A549 (cell line): ENCODE data around the gene FGD5. TPM values are rescaled to one million over a fixed set of nuclear protein-coding genes. Genes with fewer than 3 reads are reported as not detected.

ENCODE experiments used
- ATAC-seq, 2 experiments: fragments of 200-7000 bp in 1 of 2; fragments of >200 bp in 1 of 2; cut with Nextera tagmentation in 1 of 2; cut with Tn5 transposase in 1 of 2; 3 replicates each; pipeline versions ENCODE4 v1.8.0 to v1.9.1; 2018 to 2020; ENCODE audit warnings: mild to moderate bottlenecking in 1 of 2, moderate library complexity in 1 of 2
- CTCF ChIA-PET: fragments of 300-600 bp; sonication (Branson Sonifier 250); formaldehyde crosslinking; extraction: SDS; loops from one replicate; lab custom pipeline; 2021; ENCODE audit warnings: antibody characterized with exemption, inconsistent platforms; lab: Yijun Ruan, JAX
- POLR2A ChIA-PET: fragments of 350-600 bp; formaldehyde crosslinking; extraction: SDS; loops from one replicate; lab custom pipeline; 2021; ENCODE audit warnings: antibody characterized with exemption, inconsistent platforms; lab: Yijun Ruan, JAX
- DNase-seq, 2 experiments: peaks; one replicate each; pipeline versions ENCODE4 v3.0.0 to v3.0.0-alpha.2; 2011 to 2016; ENCODE audit warnings: low read depth in 1 of 2, low spot score in 1 of 2
- FAIRE-seq: peaks from 2 replicates; lab custom pipeline; 2011; peaks lifted over from hg19 to GRCh38; lab: Jason Lieb, UNC
- H3K27ac ChIP-seq, 2 experiments: fragments of >200 bp; sonication (Bioruptor Twin); formaldehyde crosslinking; 3 replicates each; pipeline ENCODE4 v1.5.1; 2016 to 2017
- H3K4me1 ChIP-seq: fragments of >200 bp; sonication (Bioruptor Twin); formaldehyde crosslinking; 3 replicates; pipeline ENCODE4 v1.6.1; 2016
- H3K4me2 ChIP-seq: fragments of >200 bp; sonication (Bioruptor Twin); formaldehyde crosslinking; 3 replicates; pipeline ENCODE4 v1.6.1; 2016
- H3K4me3 ChIP-seq: fragments of >200 bp; sonication (Bioruptor Twin); formaldehyde crosslinking; 3 replicates; pipeline ENCODE4 v1.5.1; 2016
- H3K9me3 ChIP-seq: fragments of >200 bp; sonication (Bioruptor Twin); formaldehyde crosslinking; 3 replicates; pipeline ENCODE4 v1.6.1; 2016
- BHLHE40 ChIP-seq: IDR thresholded peaks from 2 replicates; pipeline ENCODE4 v1.6.1; 2012; ENCODE audit warnings: low read depth, low read length, inconsistent platforms
- CBX2 ChIP-seq: fragments of 200-600 bp; sonication (generic); IDR thresholded peaks from 2 replicates; pipeline ENCODE4 v1.6.1; 2016; ENCODE audit warnings: low read depth, mild to moderate bottlenecking, borderline replicate concordance
- CEBPB ChIP-seq, 2 experiments: fragments of >200 bp in 1 of 2; sonication (Bioruptor Twin) in 1 of 2; formaldehyde crosslinking in 1 of 2; IDR thresholded peaks; 2 replicates each; pipeline ENCODE4 v1.6.1; 2012 to 2016
- CHD4 ChIP-seq: fragments of 200-600 bp; sonication (generic); IDR thresholded peaks from 2 replicates; pipeline ENCODE4 v1.6.1; 2016; ENCODE audit warnings: antibody characterized with exemption, mild to moderate bottlenecking, borderline replicate concordance
- EHF ChIP-seq: fragments of 250-450 bp; sonication (Bioruptor Pico); IDR thresholded peaks from 2 replicates; pipeline ENCODE4 v1.5.0; 2020; ENCODE audit warnings: mild to moderate bottlenecking
- EHMT2 ChIP-seq: fragments of 200-600 bp; sonication (generic); IDR thresholded peaks from 2 replicates; pipeline ENCODE4 v1.6.1; 2016; ENCODE audit warnings: antibody characterized with exemption, low read depth, mild to moderate bottlenecking, moderate library complexity
- EP300 ChIP-seq, 2 experiments: fragments of >200 bp; sonication (Bioruptor Twin); formaldehyde crosslinking; IDR thresholded peaks; 2 replicates in 1 of 2; 3 replicates in 1 of 2; pipeline ENCODE4 v1.6.1; 2016 to 2017
- ESRRA ChIP-seq: fragments of 150-350 bp; IDR thresholded peaks from 2 replicates; pipeline ENCODE4 v1.6.1; 2014; ENCODE audit warnings: mild to moderate bottlenecking, low read length, borderline replicate concordance
- JUNB ChIP-seq: fragments of >200 bp; sonication (Bioruptor Twin); formaldehyde crosslinking; IDR thresholded peaks from 2 replicates; pipeline ENCODE4 v1.6.1; 2016
- KDM5A ChIP-seq: fragments of 200-600 bp; sonication (generic); IDR thresholded peaks from 2 replicates; pipeline ENCODE4 v1.6.1; 2016; ENCODE audit warnings: antibody characterized with exemption, mild to moderate bottlenecking
- MAZ ChIP-seq: fragments of 150-350 bp; IDR thresholded peaks from 2 replicates; pipeline ENCODE4 v1.6.1; 2014; ENCODE audit warnings: antibody characterized with exemption, low read depth, low read length, borderline replicate concordance
- NPAS2 ChIP-seq: fragments of 250-450 bp; sonication (Bioruptor Pico); IDR thresholded peaks from 2 replicates; pipeline ENCODE4 v1.8.0; 2022; ENCODE audit warnings: mild to moderate bottlenecking, moderate library complexity, borderline replicate concordance
- POLR2AphosphoS2 ChIP-seq: conservative IDR thresholded peaks from 2 replicates; pipeline ENCODE4 v1.6.1; 2012; ENCODE audit warnings: low read length, improper control_type of control experiment, inconsistent platforms
- RAD21 ChIP-seq, 2 experiments: fragments of >200 bp in 1 of 2; sonication (Bioruptor Twin) in 1 of 2; formaldehyde crosslinking in 1 of 2; IDR thresholded peaks in 1 of 2; conservative IDR thresholded peaks in 1 of 2; 2 replicates in 1 of 2; 3 replicates in 1 of 2; pipeline ENCODE4 v1.6.1; 2012 to 2018; ENCODE audit warnings: inconsistent platforms in 1 of 2
- RARB ChIP-seq: fragments of 250-450 bp; sonication (Bioruptor Pico); IDR thresholded peaks from 2 replicates; pipeline ENCODE4 v1.8.0; 2021; ENCODE audit warnings: mild to moderate bottlenecking, moderate library complexity
- ZC3H11A ChIP-seq: fragments of 450-650 bp; IDR thresholded peaks from 2 replicates; pipeline ENCODE4 v1.6.1; 2014; ENCODE audit warnings: antibody characterized with exemption, mild to moderate bottlenecking
- ZFP36 ChIP-seq: fragments of 450-650 bp; IDR thresholded peaks from 2 replicates; pipeline ENCODE4 v1.6.1; 2014; ENCODE audit warnings: borderline replicate concordance; ENCODE audit not compliant: partially characterized antibody
- ZNF302 ChIP-seq: fragments of 250-450 bp; sonication (Bioruptor Pico); IDR thresholded peaks from 2 replicates; pipeline ENCODE4 v1.9.0; 2021; ENCODE audit warnings: inconsistent platforms, mild to moderate bottlenecking, moderate library complexity
- WGBS: methylation state at CpG from one replicate; pipeline ENCODE4 v1.1.6; 2017; ENCODE audit errors: missing lambda C conversion rate; 5-methylcytosine and 5-hydroxymethylcytosine counted together
- polyA plus RNA-seq, 4 experiments: library from polyadenylated mRNA; depleted of rRNA in 3 of 4; stranded (reverse); fragments of >200 nt; fragmentation: RNase III in 1 of 4; extraction: RNeasy Plus Mini Kit Qiagen cat#74134 plus additional on column Dnase treatment in 1 of 4; gene quantifications; 2 replicates in 3 of 4; 3 replicates in 1 of 4; pipeline ENCODE4 v1.2.3, GENCODE V29; 2011 to 2017
- TF ChIP-seq, protein P1 (sequence below): IDR thresholded peaks from 2 replicates; pipeline ENCODE4 v1.6.1; 2012; ENCODE audit warnings: low read depth, borderline replicate concordance
- TF ChIP-seq, protein P2 (sequence below): fragments of 250-450 bp; sonication (Bioruptor Pico); IDR thresholded peaks from 2 replicates; pipeline ENCODE4 v1.5.0; 2020; ENCODE audit warnings: low read depth, mild to moderate bottlenecking, moderate library complexity
- TF ChIP-seq, protein P3 (sequence below): IDR thresholded peaks from 2 replicates; pipeline ENCODE4 v1.6.1; 2012
- TF ChIP-seq, protein P4 (sequence below): fragments of 450-650 bp; IDR thresholded peaks from 2 replicates; pipeline ENCODE4 v1.6.1; 2014; ENCODE audit warnings: antibody characterized with exemption

FGD5 gene
- polyA plus RNA-seq, 2 of the 4 experiments (the other 2 are of a cell fraction): 0.16 TPM; not detected in 1

- ChIA-PET POLR2A (no interaction called here), CTCF (interaction anchor here (0.7 to 12.3 kb wide), 2 partner anchors 24 to 135 kb away, joined by 3 to 160 read pairs; no protein-coding TSS in a partner anchor)
- Histone ChIP-seq H3K4me2 (no peak overlapping the region), H3K9me3 (no peaks in the 10 kb centered on the region), H3K27ac (no peak overlapping the region), H3K4me3 (no peak overlapping the region), H3K4me1 (no peaks in the 10 kb centered on the region)
- FAIRE-seq: no peak
- no peak for DNase-seq
- 28% methylated on average over 6 of the region's 7 CpGs for WGBS
- ATAC-seq: no peak
- TF ChIP-seq EP300 (IDR thresholded peaks at IDR 0.05) (no peak), RARB (CRISPR knock-in tag) (no peak), ESRRA (no peak), ZNF302 (CRISPR knock-in tag) (no peak), EHMT2 (no peak), CBX2 (no peak), ZFP36 (no peak), POLR2AphosphoS2 (no peak), NPAS2 (no peak), RAD21 (conservative IDR thresholded peaks at IDR 0.05 in 1 of 2, IDR thresholded peaks at IDR 0.05 in 1 of 2) (no peak), KDM5A (no peak), CHD4 (no peak), JUNB (no peak), ZC3H11A (no peak), BHLHE40 (no peak), MAZ (no peak)
- TF ChIP-seq, protein P1, sequence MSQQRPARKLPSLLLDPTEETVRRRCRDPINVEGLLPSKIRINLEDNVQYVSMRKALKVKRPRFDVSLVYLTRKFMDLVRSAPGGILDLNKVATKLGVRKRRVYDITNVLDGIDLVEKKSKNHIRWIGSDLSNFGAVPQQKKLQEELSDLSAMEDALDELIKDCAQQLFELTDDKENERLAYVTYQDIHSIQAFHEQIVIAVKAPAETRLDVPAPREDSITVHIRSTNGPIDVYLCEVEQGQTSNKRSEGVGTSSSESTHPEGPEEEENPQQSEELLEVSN: no peak
- TF ChIP-seq, protein P2, sequence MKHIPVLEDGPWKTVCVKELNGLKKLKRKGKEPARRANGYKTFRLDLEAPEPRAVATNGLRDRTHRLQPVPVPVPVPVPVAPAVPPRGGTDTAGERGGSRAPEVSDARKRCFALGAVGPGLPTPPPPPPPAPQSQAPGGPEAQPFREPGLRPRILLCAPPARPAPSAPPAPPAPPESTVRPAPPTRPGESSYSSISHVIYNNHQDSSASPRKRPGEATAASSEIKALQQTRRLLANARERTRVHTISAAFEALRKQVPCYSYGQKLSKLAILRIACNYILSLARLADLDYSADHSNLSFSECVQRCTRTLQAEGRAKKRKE (CRISPR knock-in tag): no peak
- TF ChIP-seq, protein P3, sequence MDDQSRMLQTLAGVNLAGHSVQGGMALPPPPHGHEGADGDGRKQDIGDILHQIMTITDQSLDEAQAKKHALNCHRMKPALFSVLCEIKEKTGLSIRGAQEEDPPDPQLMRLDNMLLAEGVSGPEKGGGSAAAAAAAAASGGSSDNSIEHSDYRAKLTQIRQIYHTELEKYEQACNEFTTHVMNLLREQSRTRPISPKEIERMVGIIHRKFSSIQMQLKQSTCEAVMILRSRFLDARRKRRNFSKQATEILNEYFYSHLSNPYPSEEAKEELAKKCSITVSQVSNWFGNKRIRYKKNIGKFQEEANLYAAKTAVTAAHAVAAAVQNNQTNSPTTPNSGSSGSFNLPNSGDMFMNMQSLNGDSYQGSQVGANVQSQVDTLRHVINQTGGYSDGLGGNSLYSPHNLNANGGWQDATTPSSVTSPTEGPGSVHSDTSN: no peak
Observed at GRCh38 chr3:14787630-14788029, 31.1 kb upstream of the FGD5 start.

DNA sequence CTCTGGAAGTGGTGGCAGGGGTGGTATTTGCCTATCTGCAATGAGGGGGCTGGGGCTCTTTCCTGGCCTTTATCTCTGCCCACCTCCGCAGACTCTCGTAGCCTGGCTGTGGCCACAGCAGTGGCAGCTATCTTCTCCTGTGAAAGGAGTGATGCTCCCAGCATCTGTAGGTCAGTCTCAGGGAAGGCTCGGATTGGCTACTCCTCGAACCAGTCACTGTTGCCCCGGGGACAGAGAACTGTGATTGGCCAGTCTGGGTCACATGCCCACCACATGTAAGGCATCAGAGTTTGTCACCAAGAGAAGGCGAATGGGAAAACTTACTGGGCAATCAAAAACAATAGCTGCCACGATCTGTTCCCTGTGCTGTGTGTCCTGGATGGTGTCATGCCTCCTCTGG, 30.1 kb upstream of the FGD5 start:
- no peak; a peak in 1 of 6 replicates for ATAC-seq
- Histone ChIP-seq H3K4me2 (0 out of 3 replicates have a peak overlapping the region, but pooled peaks have one; percentile 27), H3K4me3 (no peak overlapping the region), H3K27ac (no peak overlapping the region), H3K9me3 (no peaks in the 10 kb centered on the region), H3K4me1 (no peaks in the 10 kb centered on the region)
- ChIA-PET CTCF (interaction anchor here (0.5 to 12.3 kb wide), 8 partner anchors 8 to 584 kb away, joined by 3 to 160 read pairs (median 3); no protein-coding TSS in a partner anchor), POLR2A (no interaction called here)
- TF ChIP-seq CEBPB (IDR thresholded peaks at IDR 0.05): no peak
- no peak for TF ChIP-seq EHF (CRISPR knock-in tag)
- TF ChIP-seq, protein P4, sequence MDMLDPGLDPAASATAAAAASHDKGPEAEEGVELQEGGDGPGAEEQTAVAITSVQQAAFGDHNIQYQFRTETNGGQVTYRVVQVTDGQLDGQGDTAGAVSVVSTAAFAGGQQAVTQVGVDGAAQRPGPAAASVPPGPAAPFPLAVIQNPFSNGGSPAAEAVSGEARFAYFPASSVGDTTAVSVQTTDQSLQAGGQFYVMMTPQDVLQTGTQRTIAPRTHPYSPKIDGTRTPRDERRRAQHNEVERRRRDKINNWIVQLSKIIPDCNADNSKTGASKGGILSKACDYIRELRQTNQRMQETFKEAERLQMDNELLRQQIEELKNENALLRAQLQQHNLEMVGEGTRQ: peak; percentile 70
- WGBS: 59% methylated on average over 7 of the region's 7 CpGs
- DNase-seq: no peak
- FAIRE-seq: no peak
